Stimulated activated CD8-positive, alpha-beta memory T cell treated with anti-CD3 and anti-CD28 coated beads, Interleukin-4, amount 100 ng/mL, for 48 hours (primary cell): ENCODE results near the gene ZNF784.

Experiments
- DNase-seq: peaks from one replicate; pipeline ENCODE4 v3.0.0-alpha.2; 2020

Gene ZNF784

GRCh38 chr19:55617426-55617825 is 6.9 kb downstream of the ZNF784 start:
- no peak for DNase-seq

- no peak for DNase-seq
Measured at GRCh38 chr19:55616395-55616875, 7.9 kb downstream of the ZNF784 start.

- no peak for DNase-seq
Measured at GRCh38 chr19:55615543-55616394, 8.6 kb downstream of the ZNF784 start.

- DNase-seq: no peak
Measured at GRCh38 chr19:55614711-55615542, 9.4 kb downstream of the ZNF784 start.

GRCh38 chr19:55613930-55614710 is 10.2 kb downstream of the ZNF784 start:
- no peak for DNase-seq

- no peak for DNase-seq
Measured at GRCh38 chr19:55613396-55613795, 11.0 kb downstream of the ZNF784 start.

GRCh38 chr19:55611983-55612645 is 12.3 kb downstream of the ZNF784 start:
- no peak for DNase-seq

GRCh38 chr19:55611300-55611982 is 12.9 kb downstream of the ZNF784 start:
- DNase-seq: no peak

- no peak for DNase-seq
Measured at GRCh38 chr19:55609326-55609725, 15.0 kb downstream of the ZNF784 start.

GRCh38 chr19:55606817-55607216 is 17.5 kb downstream of the ZNF784 start:
- DNase-seq: no peak

- DNase-seq: no peak
Measured at GRCh38 chr19:55606471-55606787, 17.9 kb downstream of the ZNF784 start.

- DNase-seq: peak; percentile 80
Measured at GRCh38 chr19:55605637-55606470, 18.5 kb downstream of the ZNF784 start, which contains the start of gene ZNF865. Gene ZNF865 (plus strand): TSS chr19:55605647. CDS start chr19:55613619, 7,972 bp downstream.

- DNase-seq: peak; percentile 99
Measured at GRCh38 chr19:55605207-55605636, 19.1 kb downstream of the ZNF784 start.

- no peak for DNase-seq
Measured at GRCh38 chr19:55603581-55604292, 20.6 kb downstream of the ZNF784 start.

- DNase-seq: no peak
Measured at GRCh38 chr19:55603115-55603514, 21.3 kb downstream of the ZNF784 start.

GRCh38 chr19:55602104-55603001 is 22.0 kb downstream of the ZNF784 start:
- DNase-seq: no peak

GRCh38 chr19:55601084-55601483 is 23.3 kb downstream of the ZNF784 start:
- no peak for DNase-seq

GRCh38 chr19:55600662-55601028 is 23.7 kb downstream of the ZNF784 start:
- no peak for DNase-seq
